HG02678 (cell line): ENCODE results near the gene ARHGAP18.

Experiments
- ATAC-seq: cut with Tn5 transposase; IDR thresholded peaks from one replicate; pipeline ENCODE4 v1.9.1; 2021; ENCODE audit warnings: mild to moderate bottlenecking, moderate library complexity; ENCODE audit not compliant: unreplicated experiment

The ARHGAP18 gene

GRCh38 chr6:129694036-129694435 is 15.9 kb downstream of the ARHGAP18 start:
- ATAC-seq: no peak

GRCh38 chr6:129692467-129692866 is 17.5 kb downstream of the ARHGAP18 start:
- no peak for ATAC-seq

DNA sequence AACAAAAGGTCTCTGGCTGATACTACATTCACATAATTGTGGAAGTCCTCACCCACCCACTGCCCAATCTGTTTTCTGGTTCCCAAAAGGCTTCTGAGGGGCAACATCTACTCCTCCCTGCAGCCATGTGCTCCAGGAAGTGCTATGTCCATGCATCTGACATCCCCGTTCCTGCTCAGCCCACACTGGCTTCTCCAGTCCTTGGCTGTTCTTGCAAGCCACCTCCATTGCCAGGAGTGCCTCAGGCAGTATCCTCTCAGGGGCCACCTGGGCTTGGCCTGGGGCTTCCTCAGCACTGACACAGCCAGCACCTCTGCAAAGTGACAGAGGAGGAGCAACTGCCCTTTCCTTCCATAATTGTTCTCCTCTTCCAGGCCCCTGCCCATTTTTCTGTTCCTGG is 18.3 kb downstream of the ARHGAP18 start:
- no peak for ATAC-seq

DNA sequence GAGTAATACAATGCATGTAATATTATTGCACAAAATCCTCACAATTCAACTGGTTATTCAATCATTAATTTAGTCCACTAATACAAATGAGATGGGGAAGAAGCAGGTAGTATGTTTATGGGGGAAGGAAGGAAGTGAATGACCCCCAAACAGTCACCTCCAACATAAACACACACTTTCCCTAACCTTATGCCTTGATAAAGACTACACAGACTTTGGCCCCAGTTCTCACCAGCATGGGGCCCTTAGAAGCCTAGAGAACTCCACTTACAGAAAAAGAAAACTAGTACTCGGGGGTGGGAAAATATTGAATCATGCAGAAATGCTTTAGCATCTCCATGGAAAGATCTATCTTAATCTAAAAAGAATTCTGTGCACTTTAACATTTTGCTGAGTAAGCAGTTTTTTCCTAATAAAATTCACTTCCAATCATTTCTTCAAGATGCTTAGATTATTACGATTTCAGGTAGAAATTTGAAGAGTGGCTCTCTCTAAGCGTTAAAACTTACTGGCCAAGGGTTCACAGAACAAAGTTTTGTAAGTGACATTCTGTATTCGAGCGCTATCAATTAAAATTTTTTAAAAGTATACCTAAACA is 18.8 kb downstream of the ARHGAP18 start:
- no peak for ATAC-seq

DNA sequence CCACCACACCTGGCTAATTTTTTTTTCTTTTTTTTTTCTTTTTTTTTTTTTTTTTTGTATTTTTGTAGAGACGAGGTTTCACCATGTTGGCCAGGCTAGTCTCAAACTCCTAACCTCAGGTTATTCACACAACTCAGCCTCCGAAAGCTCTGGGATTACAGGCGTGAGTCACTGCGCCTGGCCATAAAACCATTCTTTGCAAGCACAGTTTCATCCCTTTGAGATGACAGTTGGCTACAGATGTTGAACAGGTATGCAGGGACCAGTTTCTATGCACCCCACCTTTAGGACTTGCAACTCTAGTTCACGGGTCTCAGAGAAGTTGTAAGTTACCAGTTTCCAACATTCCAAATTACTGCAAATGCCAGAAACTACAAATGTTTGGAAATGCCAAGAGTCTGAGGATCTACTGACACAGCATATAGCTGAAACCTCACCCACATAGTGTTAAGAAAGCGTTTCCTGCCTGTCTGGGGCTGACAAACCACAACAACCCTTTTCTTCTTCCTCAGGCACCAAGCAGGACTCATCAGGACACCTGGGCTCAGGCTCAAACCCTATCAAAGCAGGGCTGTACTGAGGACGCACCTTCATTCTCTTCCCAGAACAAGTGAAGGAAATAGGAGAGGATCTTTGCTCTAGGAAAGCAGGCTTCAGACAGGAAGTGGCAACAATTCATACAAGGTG is 22.9 kb downstream of the ARHGAP18 start:
- peak; percentile 67 for ATAC-seq

- ATAC-seq: no peak
Observed at GRCh38 chr6:129685662-129686031, 24.3 kb downstream of the ARHGAP18 start.

DNA sequence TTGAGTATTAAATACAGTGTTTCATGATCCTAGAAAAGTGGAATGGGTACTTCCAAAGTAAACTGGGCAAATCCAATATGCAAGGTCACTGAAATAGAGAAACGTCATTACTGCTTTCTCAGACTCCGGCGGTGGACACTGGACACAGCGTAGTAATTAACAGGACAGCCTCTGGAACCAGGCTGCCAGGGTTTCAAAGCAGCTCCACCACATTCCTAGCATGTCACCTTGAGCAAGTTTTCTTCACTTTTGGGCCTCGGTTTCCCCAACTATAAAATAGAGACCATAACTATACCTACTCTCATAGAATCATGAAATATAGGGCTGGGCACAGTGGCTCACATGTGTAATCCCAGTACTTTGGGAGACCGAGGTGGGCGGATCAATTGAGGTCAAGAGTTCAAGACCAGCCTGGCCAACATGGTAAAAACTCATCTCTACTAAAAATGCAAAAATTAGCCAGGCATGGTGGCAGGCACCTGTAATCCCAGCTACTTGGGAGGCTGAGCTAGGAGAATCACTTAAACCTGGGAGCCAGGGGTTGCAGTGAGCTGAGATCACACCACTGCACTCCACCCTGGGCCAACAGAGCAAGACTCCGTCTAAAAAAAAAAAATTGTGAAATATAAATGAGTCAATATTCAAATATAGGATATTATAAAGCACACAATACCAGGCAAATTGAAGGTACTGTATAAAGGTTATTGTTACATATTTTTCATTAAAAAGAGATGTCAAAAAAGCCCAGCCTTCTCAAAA is 24.9 kb downstream of the ARHGAP18 start:
- ATAC-seq: no peak

DNA sequence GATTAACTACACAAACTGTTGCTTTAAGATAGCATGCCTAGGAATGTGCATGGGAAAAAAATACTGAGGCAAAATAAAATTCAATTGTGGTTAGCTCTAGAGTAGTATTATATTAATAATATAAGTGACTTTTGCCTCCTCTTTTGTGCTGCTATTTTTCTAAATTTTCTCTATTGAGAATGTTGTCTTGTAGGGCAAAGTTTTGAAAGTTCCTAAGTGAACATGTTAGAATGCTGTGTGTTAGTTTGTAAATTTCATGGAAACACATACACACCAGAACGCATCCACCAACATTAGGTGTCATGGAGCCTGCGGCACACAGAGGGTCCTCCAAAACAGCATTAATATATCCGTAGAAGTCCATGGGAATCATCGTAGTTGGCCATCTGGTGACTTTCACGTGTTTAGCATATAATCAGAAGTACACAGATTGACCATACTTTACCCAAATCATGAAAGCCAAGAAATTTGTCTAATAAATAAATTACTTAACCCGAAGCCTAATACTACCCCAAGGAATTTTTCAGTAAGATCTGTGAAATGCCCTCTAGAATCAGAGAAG is 25.6 kb downstream of the ARHGAP18 start:
- ATAC-seq: no peak

DNA sequence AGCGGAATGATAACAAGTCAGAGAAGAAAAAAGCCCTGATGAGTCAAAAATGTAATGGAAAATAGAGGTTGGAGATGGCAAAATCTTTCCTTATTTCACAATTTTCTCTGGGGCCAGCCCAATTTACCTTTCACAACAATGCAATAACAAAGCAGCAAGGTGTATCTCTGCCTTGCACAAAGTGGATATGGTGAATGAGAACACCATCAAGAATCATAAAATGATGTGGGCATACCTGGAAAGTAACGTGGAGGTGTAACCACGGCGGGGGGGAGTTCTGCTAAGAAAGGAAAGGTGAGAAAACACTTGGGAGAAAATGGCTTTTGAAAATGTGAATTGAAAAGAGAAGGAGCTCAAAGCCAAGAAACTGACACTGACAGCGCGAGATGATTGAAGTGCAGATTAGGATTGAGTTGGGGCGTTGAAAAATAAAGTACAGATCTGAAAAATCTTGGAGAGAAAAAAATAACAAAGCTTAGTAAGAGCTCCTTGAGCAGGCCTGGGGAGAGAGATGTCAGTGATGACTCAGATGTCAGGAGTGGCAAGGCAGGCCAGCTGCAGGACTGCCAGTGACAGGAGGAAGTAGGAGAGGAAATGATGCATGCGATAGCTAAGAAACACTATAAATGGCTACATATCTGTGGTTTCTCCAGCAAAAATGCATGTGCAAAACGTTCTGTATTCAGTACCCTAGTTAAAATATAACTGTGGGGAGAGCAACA is 26.2 kb downstream of the ARHGAP18 start:
- peak; percentile 91 for ATAC-seq

DNA sequence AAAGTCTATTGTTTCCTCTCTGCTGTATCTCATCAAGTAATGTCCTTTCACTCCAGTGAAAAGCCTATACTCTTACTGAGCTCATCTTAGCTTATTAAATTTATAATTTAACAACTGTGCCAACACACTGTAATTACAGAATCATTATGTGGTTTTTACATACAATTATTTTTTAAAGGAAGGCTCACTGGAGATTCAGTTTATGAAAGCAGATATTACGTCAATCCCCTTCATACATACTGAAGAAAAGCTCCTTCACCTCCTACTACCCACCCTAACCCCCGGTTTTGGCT is 28.1 kb downstream of the ARHGAP18 start:
- no peak for ATAC-seq

GRCh38 chr6:129680633-129681032 is 29.3 kb downstream of the ARHGAP18 start:
- no peak for ATAC-seq

- ATAC-seq: no peak
Observed at GRCh38 chr6:129679758-129680157, 30.2 kb downstream of the ARHGAP18 start.

DNA sequence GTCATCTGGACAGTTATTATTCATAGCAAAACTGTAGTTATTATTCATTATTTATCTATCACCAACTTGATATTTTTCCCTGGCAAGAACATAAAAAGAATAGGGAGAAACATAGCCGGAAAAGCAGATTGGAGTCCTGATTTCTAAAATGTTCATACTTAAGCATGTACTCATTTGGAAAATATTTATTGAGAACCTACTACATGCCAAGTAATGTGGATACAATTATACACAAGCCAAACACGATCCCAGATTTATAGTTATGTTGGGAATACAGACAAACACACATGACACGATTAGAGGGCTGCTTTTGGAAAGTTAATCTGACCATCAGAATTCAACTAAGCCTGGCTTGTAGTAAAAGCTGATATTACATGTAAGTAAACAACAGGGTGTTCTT is 30.7 kb downstream of the ARHGAP18 start:
- no peak for ATAC-seq

- ATAC-seq: no peak
Observed at GRCh38 chr6:129678463-129678862, 31.5 kb downstream of the ARHGAP18 start.

GRCh38 chr6:129677620-129678325 is 32.2 kb downstream of the ARHGAP18 start:
- no peak for ATAC-seq

DNA sequence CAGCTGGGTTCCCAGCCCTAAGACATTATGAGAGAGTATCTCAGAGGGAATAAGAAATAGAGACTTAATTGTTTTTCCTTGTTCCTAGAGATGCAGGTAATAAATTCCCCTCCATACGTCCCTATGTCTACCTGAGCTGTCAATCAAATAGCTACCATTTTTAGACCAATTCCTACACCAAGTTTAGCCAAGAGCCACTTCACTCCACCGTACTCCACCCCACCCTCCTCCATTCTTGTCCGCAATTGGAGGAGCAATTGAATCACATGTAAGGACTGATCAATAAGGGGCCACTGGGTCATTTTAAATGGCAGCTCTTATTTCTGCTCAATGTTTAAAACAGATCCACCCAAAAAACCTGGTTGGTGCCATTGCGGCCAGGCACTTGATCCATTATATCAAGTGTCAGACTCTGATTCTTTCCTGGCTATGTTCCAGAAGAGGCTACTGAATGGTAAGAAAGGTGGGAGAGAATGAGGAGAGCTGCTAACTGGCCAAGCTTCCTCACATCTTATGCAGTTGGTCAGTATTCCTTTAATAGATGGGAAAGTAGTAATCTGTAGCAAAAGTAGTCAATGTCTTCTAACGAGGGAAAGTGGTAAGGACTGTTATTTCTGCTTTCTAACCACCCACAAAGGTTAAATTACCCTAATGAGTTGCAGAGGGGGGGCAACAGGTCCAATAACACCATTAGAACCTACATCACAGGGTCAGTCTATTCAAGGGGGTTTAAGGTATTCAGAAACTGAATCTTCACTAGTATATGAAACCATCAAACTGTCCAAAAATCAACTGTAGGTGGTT is 34.1 kb downstream of the ARHGAP18 start:
- no peak for ATAC-seq

DNA sequence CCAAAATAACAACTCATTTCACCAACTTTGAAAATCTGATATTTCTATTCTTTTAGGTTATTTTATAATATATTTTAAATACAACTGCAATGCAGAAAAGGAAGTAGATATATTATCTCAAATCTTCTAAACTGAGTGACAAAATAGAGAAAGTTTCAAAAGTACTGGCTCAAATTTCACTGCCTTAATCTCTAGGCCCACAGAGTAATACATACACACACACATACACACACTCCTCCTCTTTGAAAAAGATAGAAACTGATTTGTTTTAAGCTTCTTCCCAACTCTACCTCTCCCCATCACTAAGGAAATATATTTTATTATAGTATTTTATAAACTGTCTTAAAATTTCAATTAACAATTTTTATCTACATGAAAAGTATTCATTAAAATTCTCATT is 36.2 kb downstream of the ARHGAP18 start:
- no peak for ATAC-seq

GRCh38 chr6:129672881-129673631 is 36.9 kb downstream of the ARHGAP18 start:
- peak; percentile 64 for ATAC-seq

DNA sequence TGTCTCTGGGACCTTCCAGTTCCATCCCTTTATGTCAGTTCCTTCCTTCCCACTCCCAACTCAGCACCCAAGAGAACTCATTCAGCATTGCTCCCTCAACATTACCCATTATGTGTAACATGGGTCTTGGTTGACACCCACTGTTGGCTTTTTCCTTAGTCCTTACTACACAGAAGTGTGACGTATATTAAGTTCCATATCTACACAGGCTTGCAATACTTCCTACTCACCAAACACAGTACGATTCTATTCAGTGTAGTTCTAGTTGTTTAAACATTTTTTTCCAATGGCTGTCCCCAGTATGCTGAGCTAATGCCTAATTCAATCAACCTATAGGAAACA is 37.7 kb downstream of the ARHGAP18 start:
- ATAC-seq: peak; percentile 30
